Liver (tissue), 9 donors: ENCODE results near the gene ZFAND3. TPM values are rescaled to one million over a fixed set of nuclear protein-coding genes. Genes with fewer than 3 reads are reported as not detected.

Experiments
- DNase-seq: peaks from one replicate; pipeline ENCODE4 v3.0.0-alpha.2; 2017; ENCODE audit warnings: low spot score
- H3K27ac ChIP-seq, 2 donors: one replicate each; pipeline ENCODE4 v1.7.0; 2013; ENCODE audit warnings: inconsistent platforms in 2 of 2, low read length in 2 of 2, control low read depth in 1 of 2, low read depth in 1 of 2, mild to moderate bottlenecking in 1 of 2
- H3K27me3 ChIP-seq, 4 donors: one replicate each; pipeline versions ENCODE4 v1.6.1 to v1.7.0; 2013; ENCODE audit warnings: low read length in 3 of 4, inconsistent platforms in 1 of 4, mild to moderate bottlenecking in 1 of 4, moderate library complexity in 1 of 4; ENCODE audit not compliant: control insufficient read depth in 4 of 4, insufficient read depth in 4 of 4
- H3K36me3 ChIP-seq, 4 donors: one replicate each; pipeline versions ENCODE4 v1.6.1 to v1.7.0; 2013; ENCODE audit warnings: low read length in 3 of 4, mild to moderate bottlenecking in 3 of 4, low read depth in 1 of 4, moderate library complexity in 1 of 4; ENCODE audit not compliant: control insufficient read depth in 4 of 4, insufficient read depth in 3 of 4
- H3K4me1 ChIP-seq, 4 donors: one replicate each; pipeline versions ENCODE4 v1.6.1 to v1.7.0; 2013; ENCODE audit warnings: low read length in 3 of 4, mild to moderate bottlenecking in 3 of 4, moderate library complexity in 1 of 4; ENCODE audit not compliant: control insufficient read depth in 4 of 4, insufficient read depth in 4 of 4
- H3K4me3 ChIP-seq, 3 donors: one replicate each; pipeline versions ENCODE4 v1.6.1 to v1.7.0; 2013; ENCODE audit warnings: low read length in 3 of 3, control low read depth in 1 of 3, low read depth in 1 of 3, mild to moderate bottlenecking in 1 of 3
- H3K9ac ChIP-seq, 2 donors: one replicate each; pipeline ENCODE4 v1.7.0; 2013; ENCODE audit warnings: low read length in 2 of 2, mild to moderate bottlenecking in 2 of 2, moderate library complexity in 2 of 2, control low read depth in 1 of 2, low read depth in 1 of 2
- H3K9me3 ChIP-seq, 4 donors: one replicate each; pipeline versions ENCODE4 v1.6.1 to v1.7.0; 2013; ENCODE audit warnings: low read length in 3 of 4; ENCODE audit not compliant: control insufficient read depth in 4 of 4
- EGR1 ChIP-seq, 2 donors: IDR thresholded peaks; 2 replicates each; pipeline ENCODE4 v1.6.1; 2016 to 2018; ENCODE audit warnings: antibody characterized with exemption in 2 of 2, low read depth in 2 of 2
- FOXA1 ChIP-seq: IDR thresholded peaks from 2 replicates; pipeline ENCODE4 v1.6.1; 2016; ENCODE audit warnings: antibody characterized with exemption
- FOXA2 ChIP-seq: IDR thresholded peaks from 2 replicates; pipeline ENCODE4 v1.6.1; 2016; ENCODE audit warnings: antibody characterized with exemption
- GABPA ChIP-seq, 2 donors: IDR thresholded peaks in 1 of 2; conservative IDR thresholded peaks in 1 of 2; 2 replicates each; pipeline ENCODE4 v1.6.1; 2016; ENCODE audit warnings: antibody characterized with exemption in 2 of 2, mild to moderate bottlenecking in 1 of 2, moderate library complexity in 1 of 2
- HNF4A ChIP-seq, 2 donors: conservative IDR thresholded peaks; 2 replicates each; pipeline ENCODE4 v1.6.1; 2016; ENCODE audit warnings: antibody characterized with exemption in 2 of 2, mild to moderate bottlenecking in 2 of 2
- HNF4G ChIP-seq: IDR thresholded peaks from 2 replicates; pipeline ENCODE4 v1.6.1; 2016; ENCODE audit warnings: antibody characterized with exemption
- JUND ChIP-seq, 2 donors: IDR thresholded peaks; 2 replicates each; pipeline ENCODE4 v1.6.1; 2016; ENCODE audit warnings: antibody characterized with exemption in 2 of 2
- NR2F2 ChIP-seq: IDR thresholded peaks from 2 replicates; pipeline ENCODE4 v1.6.1; 2016; ENCODE audit warnings: antibody characterized with exemption
- RAD21 ChIP-seq, 2 donors: IDR thresholded peaks; 2 replicates each; pipeline ENCODE4 v1.6.1; 2016; ENCODE audit warnings: antibody characterized with exemption in 2 of 2, mild to moderate bottlenecking in 2 of 2
- RXRA ChIP-seq, 2 donors: IDR thresholded peaks; 2 replicates each; pipeline ENCODE4 v1.6.1; 2017 to 2018; ENCODE audit warnings: antibody characterized with exemption in 2 of 2, mild to moderate bottlenecking in 1 of 2
- SP1 ChIP-seq: IDR thresholded peaks from 2 replicates; pipeline ENCODE4 v1.6.1; 2018; ENCODE audit warnings: antibody characterized with exemption, mild to moderate bottlenecking
- TAF1 ChIP-seq: conservative IDR thresholded peaks from 2 replicates; pipeline ENCODE4 v1.6.1; 2016; ENCODE audit warnings: antibody characterized with exemption, mild to moderate bottlenecking
- YY1 ChIP-seq: IDR thresholded peaks from 2 replicates; pipeline ENCODE4 v1.6.1; 2016; ENCODE audit warnings: antibody characterized with exemption, mild to moderate bottlenecking
- polyA plus RNA-seq, 2 donors: library from polyadenylated mRNA; stranded (reverse) in 1 of 2; unstranded in 1 of 2; fragments of 200-250 nt in 1 of 2; fragments of >200 nt in 1 of 2; fragmentation: Nextera tagmentation in 1 of 2; extraction: Ambion mirVana in 1 of 2; gene quantifications; one replicate each; pipeline versions ENCODE4 v1.2.1 to v1.2.3, GENCODE V29; 2013 to 2015
- total RNA-seq, 2 donors: library from RNA; depleted of rRNA; stranded (reverse); fragments of >200 nt; gene quantifications; one replicate each; pipeline ENCODE4 v1.2.3, GENCODE V29; 2014
- TF ChIP-seq, protein P1 (sequence below): IDR thresholded peaks from 2 replicates; pipeline ENCODE4 v1.6.1; 2016; ENCODE audit warnings: antibody characterized with exemption, mild to moderate bottlenecking
- TF ChIP-seq, protein P2 (sequence below): fragments of 150-350 bp; IDR thresholded peaks from 2 replicates; pipeline ENCODE4 v1.5.1; 2017; ENCODE audit warnings: improper control_type of control experiment, low read depth, low read length; ENCODE audit not compliant: missing input control
- TF ChIP-seq, protein P3 (sequence below): IDR thresholded peaks from 2 replicates; pipeline ENCODE4 v1.6.1; 2016; ENCODE audit warnings: antibody characterized with exemption
- TF ChIP-seq, protein P4 (sequence below): IDR thresholded peaks from 2 replicates; pipeline ENCODE4 v1.6.1; 2016; ENCODE audit warnings: antibody characterized with exemption
- TF ChIP-seq, protein P5 (sequence below): IDR thresholded peaks from 2 replicates; pipeline ENCODE4 v1.6.1; 2016; ENCODE audit warnings: antibody characterized with exemption
- donor health status: healthy.
- donor health status: healthy.
- donor health status: healthy.
- donor health status: healthy.
- donor health status: healthy.

The ZFAND3 gene
- total and polyA plus RNA-seq, 4 donors: 7.7 to 37.5 (median 23.1) TPM

DNA sequence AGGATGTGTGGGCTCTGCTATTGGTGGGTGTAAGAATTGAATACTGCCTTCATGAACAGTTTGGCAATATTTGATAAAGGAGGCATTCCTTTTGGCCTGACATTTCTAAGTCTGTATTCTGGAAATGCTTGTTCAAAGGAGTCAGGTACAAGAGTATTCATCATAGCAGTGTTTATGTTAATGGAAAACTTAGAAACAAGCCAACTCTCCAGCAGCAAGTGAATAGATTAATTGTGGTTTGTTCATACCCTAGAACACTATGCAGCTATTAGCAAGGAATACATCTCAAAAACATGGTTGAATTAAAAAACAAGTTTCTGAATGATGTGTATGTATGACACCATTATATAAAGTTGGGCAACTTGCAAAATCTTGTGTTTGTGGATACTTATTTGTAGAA, 195.8 kb downstream of the ZFAND3 start:
- Histone ChIP-seq H3K27ac (no peak overlapping the region), H3K9me3 (no peaks in the 10 kb centered on the region), H3K27me3 (no peaks in the 10 kb centered on the region), H3K4me3 (no peak overlapping the region), H3K9ac (no peak overlapping the region), H3K36me3 (no peaks in the 10 kb centered on the region), H3K4me1 (peaks cover 6 to 23% (median 13%) of the 10 kb centered on the region in 4 donors)
- DNase-seq: no peak
- no peak for TF ChIP-seq SP1
- no peak for TF ChIP-seq JUND (IDR thresholded peaks at IDR 0.05)
- no peak for TF ChIP-seq TAF1
- no peak for TF ChIP-seq EGR1 (IDR thresholded peaks at IDR 0.05; ENCODE audit: low read depth in 2 of 2)
- TF ChIP-seq RAD21 (IDR thresholded peaks at IDR 0.05): no peak
- no peak for TF ChIP-seq YY1
- TF ChIP-seq HNF4G: no peak
- TF ChIP-seq HNF4A (conservative IDR thresholded peaks at IDR 0.05): no peak
- TF ChIP-seq, protein P1, sequence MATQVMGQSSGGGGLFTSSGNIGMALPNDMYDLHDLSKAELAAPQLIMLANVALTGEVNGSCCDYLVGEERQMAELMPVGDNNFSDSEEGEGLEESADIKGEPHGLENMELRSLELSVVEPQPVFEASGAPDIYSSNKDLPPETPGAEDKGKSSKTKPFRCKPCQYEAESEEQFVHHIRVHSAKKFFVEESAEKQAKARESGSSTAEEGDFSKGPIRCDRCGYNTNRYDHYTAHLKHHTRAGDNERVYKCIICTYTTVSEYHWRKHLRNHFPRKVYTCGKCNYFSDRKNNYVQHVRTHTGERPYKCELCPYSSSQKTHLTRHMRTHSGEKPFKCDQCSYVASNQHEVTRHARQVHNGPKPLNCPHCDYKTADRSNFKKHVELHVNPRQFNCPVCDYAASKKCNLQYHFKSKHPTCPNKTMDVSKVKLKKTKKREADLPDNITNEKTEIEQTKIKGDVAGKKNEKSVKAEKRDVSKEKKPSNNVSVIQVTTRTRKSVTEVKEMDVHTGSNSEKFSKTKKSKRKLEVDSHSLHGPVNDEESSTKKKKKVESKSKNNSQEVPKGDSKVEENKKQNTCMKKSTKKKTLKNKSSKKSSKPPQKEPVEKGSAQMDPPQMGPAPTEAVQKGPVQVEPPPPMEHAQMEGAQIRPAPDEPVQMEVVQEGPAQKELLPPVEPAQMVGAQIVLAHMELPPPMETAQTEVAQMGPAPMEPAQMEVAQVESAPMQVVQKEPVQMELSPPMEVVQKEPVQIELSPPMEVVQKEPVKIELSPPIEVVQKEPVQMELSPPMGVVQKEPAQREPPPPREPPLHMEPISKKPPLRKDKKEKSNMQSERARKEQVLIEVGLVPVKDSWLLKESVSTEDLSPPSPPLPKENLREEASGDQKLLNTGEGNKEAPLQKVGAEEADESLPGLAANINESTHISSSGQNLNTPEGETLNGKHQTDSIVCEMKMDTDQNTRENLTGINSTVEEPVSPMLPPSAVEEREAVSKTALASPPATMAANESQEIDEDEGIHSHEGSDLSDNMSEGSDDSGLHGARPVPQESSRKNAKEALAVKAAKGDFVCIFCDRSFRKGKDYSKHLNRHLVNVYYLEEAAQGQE: no peak
- TF ChIP-seq FOXA1: no peak
- TF ChIP-seq, protein P2, sequence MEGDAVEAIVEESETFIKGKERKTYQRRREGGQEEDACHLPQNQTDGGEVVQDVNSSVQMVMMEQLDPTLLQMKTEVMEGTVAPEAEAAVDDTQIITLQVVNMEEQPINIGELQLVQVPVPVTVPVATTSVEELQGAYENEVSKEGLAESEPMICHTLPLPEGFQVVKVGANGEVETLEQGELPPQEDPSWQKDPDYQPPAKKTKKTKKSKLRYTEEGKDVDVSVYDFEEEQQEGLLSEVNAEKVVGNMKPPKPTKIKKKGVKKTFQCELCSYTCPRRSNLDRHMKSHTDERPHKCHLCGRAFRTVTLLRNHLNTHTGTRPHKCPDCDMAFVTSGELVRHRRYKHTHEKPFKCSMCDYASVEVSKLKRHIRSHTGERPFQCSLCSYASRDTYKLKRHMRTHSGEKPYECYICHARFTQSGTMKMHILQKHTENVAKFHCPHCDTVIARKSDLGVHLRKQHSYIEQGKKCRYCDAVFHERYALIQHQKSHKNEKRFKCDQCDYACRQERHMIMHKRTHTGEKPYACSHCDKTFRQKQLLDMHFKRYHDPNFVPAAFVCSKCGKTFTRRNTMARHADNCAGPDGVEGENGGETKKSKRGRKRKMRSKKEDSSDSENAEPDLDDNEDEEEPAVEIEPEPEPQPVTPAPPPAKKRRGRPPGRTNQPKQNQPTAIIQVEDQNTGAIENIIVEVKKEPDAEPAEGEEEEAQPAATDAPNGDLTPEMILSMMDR: no peak
- TF ChIP-seq, protein P3, sequence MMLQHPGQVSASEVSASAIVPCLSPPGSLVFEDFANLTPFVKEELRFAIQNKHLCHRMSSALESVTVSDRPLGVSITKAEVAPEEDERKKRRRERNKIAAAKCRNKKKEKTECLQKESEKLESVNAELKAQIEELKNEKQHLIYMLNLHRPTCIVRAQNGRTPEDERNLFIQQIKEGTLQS: no peak
- TF ChIP-seq GABPA (IDR thresholded peaks at IDR 0.05 in 1 of 2, conservative IDR thresholded peaks at IDR 0.05 in 1 of 2): no peak
- no peak for TF ChIP-seq NR2F2
- no peak for TF ChIP-seq FOXA2
- TF ChIP-seq, protein P4, sequence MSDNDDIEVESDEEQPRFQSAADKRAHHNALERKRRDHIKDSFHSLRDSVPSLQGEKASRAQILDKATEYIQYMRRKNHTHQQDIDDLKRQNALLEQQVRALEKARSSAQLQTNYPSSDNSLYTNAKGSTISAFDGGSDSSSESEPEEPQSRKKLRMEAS: no peak
- TF ChIP-seq RXRA (IDR thresholded peaks at IDR 0.05): no peak
- TF ChIP-seq, protein P5, sequence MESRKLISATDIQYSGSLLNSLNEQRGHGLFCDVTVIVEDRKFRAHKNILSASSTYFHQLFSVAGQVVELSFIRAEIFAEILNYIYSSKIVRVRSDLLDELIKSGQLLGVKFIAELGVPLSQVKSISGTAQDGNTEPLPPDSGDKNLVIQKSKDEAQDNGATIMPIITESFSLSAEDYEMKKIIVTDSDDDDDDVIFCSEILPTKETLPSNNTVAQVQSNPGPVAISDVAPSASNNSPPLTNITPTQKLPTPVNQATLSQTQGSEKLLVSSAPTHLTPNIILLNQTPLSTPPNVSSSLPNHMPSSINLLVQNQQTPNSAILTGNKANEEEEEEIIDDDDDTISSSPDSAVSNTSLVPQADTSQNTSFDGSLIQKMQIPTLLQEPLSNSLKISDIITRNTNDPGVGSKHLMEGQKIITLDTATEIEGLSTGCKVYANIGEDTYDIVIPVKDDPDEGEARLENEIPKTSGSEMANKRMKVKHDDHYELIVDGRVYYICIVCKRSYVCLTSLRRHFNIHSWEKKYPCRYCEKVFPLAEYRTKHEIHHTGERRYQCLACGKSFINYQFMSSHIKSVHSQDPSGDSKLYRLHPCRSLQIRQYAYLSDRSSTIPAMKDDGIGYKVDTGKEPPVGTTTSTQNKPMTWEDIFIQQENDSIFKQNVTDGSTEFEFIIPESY: no peak
